K562 (cell line): ENCODE results near the gene BSN. TPM values are rescaled to one million over a fixed set of nuclear protein-coding genes. Genes with fewer than 3 reads are reported as not detected.

ENCODE experiments used
- AFF1 ChIP-seq, 2 experiments: fragments of 450-650 bp; IDR thresholded peaks; 2 replicates each; pipeline ENCODE4 v1.6.1; 2018; ENCODE audit warnings: mild to moderate bottlenecking in 2 of 2, low read depth in 1 of 2; ENCODE audit not compliant: partially characterized antibody in 2 of 2
- CGGBP1 ChIP-seq: fragments of 250-450 bp; sonication (Bioruptor Pico); IDR thresholded peaks from 2 replicates; pipeline ENCODE4 v1.9.0; 2021; ENCODE audit warnings: mild to moderate bottlenecking
- ETV6 ChIP-seq, 3 experiments: fragments of 150-350 bp in 1 of 3; sonication (generic) in 1 of 3; formaldehyde crosslinking in 1 of 3; IDR thresholded peaks; 2 replicates each; pipeline versions ENCODE4 v1.6.1 to v1.8.0; 2014 to 2022; ENCODE audit warnings: borderline replicate concordance in 2 of 3, low read depth in 2 of 3, antibody characterized with exemption in 1 of 3, low read length in 1 of 3, mild to moderate bottlenecking in 1 of 3, missing genetic modification reagents in 1 of 3
- NCOA2 ChIP-seq, 2 experiments: fragments of 450-650 bp; IDR thresholded peaks; 2 replicates each; pipeline ENCODE4 v1.6.1; 2018; ENCODE audit warnings: mild to moderate bottlenecking in 2 of 2, moderate library complexity in 1 of 2; ENCODE audit not compliant: partially characterized antibody in 2 of 2
- NFRKB ChIP-seq: fragments of 450-650 bp; IDR thresholded peaks from 2 replicates; pipeline ENCODE4 v1.6.1; 2016; ENCODE audit warnings: low read depth
- NFYB ChIP-seq: IDR thresholded peaks from 2 replicates; pipeline ENCODE4 v1.6.1; 2011; ENCODE audit warnings: mild to moderate bottlenecking, moderate library complexity; ENCODE audit not compliant: insufficient read length; ENCODE audit errors: extremely low read depth
- PBX2 ChIP-seq, 2 experiments: IDR thresholded peaks in 1 of 2; conservative IDR thresholded peaks in 1 of 2; 2 replicates each; pipeline ENCODE4 v1.6.1; 2016; ENCODE audit warnings: low read depth in 2 of 2, mild to moderate bottlenecking in 1 of 2, missing compliant biosample characterization in 1 of 2, missing genetic modification characterization in 1 of 2, moderate library complexity in 1 of 2
- SMARCC2 ChIP-seq: fragments of 450-650 bp; IDR thresholded peaks from 2 replicates; pipeline ENCODE4 v1.6.1; 2017; ENCODE audit warnings: antibody characterized with exemption, moderate library complexity, mild to moderate bottlenecking, low read depth
- TRIM25 ChIP-seq: fragments of 450-650 bp; IDR thresholded peaks from 2 replicates; pipeline ENCODE4 v1.7.0; 2016; ENCODE audit warnings: borderline replicate concordance
- ZNF699 ChIP-seq: fragments of 250-450 bp; sonication (Bioruptor Pico); IDR thresholded peaks from 2 replicates; pipeline ENCODE4 v1.8.0; 2021; ENCODE audit warnings: mild to moderate bottlenecking, moderate library complexity; ENCODE audit not compliant: insufficient replicate concordance
- polyA plus RNA-seq, 8 experiments: library from polyadenylated mRNA; depleted of rRNA in 4 of 8; stranded (reverse) in 5 of 8; unstranded in 3 of 8; fragments of >200 nt; fragmentation: Nextera tagmentation in 2 of 8; fragmentation: Illumina TruSeq in 1 of 8; extraction: Ambion mirVana in 2 of 8; extraction: Trizol in 1 of 8; gene quantifications; 2 replicates each; pipeline versions ENCODE4 v1.2.1 to v1.2.3, GENCODE V29; 2011 to 2014; ENCODE audit warnings: inconsistent platforms in 1 of 8, missing spikeins in 1 of 8
- total RNA-seq, 7 experiments: library from RNA; depleted of rRNA in 6 of 7; stranded (reverse); fragments of >200 nt in 6 of 7; fragmentation: Illumina TruSeq in 2 of 7; extraction: Trizol in 2 of 7; gene quantifications; 2 replicates each; pipeline versions ENCODE4 v1.2.1 to v1.2.3, GENCODE V29; 2011 to 2021; ENCODE audit warnings: low replicate concordance in 1 of 7
- TF ChIP-seq, protein P1 (sequence below): conservative IDR thresholded peaks from 2 replicates; pipeline ENCODE4 v1.6.1; 2011; ENCODE audit warnings: low read depth, mild to moderate bottlenecking, low read length; ENCODE audit not compliant: control insufficient read depth
- TF ChIP-seq, protein P2 (sequence below): IDR thresholded peaks from 2 replicates; pipeline ENCODE4 v1.6.1; 2014; ENCODE audit warnings: antibody characterized with exemption

Gene BSN
- total and polyA plus RNA-seq, 9 of the 15 experiments (the other 6 are each of a cell fraction or from before 2014, with no cell fraction given) = 0.03 to 1.5 (median 0.29) TPM

DNA sequence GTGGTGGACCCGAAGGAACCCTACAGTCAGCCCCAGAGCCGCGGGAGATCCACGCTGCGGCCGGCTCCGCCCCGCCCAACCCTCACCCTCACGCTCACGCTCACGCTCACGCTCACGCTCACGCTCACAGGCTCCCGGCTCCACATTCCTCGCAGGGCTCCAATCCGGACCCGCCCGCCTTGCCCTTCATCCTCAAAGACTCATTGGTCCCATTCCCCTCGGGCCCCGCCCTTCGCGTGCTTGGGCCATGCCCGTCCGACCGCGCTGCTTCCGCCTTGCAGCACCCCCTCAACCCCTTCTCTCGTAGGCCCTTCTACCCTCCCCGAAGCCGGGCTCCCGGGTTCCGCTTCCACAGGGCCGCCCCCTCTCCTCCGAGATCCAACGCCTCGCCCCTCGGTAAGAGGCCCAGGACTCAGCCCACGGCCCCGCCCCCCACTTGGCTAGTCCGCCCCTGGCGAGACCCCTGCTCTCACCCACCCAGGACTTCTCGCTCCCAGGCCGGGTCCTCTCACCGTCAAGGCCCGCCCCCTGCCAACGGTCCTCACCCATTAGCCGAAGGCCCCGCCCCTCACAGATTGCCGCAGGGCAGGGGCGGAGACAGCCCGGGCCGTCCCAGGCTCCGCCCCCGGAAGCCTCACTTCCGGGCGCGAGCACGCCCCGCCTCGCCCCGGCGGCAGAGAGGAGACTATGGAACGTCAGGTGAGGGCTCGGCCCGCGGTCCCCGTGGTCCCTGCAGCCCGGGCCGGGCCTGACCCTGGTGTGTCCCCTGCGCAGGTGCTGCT, 119.6 kb downstream of the BSN start, which contains the start of gene APEH (continued):
- TF ChIP-seq TRIM25 (no peak), NCOA2 (IDR thresholded peaks at IDR 0.05; ENCODE audit: partially characterized antibody in 2 of 2) (no peak), ZNF699 (no peak), ETV6 (IDR thresholded peaks at IDR 0.05; ENCODE audit: borderline replicate concordance in 1 of 2, low read depth in 2 of 2, low read length in 1 of 2) (no peak), ETV6 (CRISPR knock-in tag; IDR thresholded peaks at IDR 0.05; ENCODE audit: borderline replicate concordance) (no peak), NFYB (no peak), PBX2 (CRISPR knock-in tag; IDR thresholded peaks at IDR 0.05; ENCODE audit: low read depth) (no peak), PBX2 (tag; conservative IDR thresholded peaks at IDR 0.05; ENCODE audit: low read depth) (no peak), AFF1 (IDR thresholded peaks at IDR 0.05; ENCODE audit: low read depth in 1 of 2, partially characterized antibody in 2 of 2) (peak in 1 of 2 experiments; percentile 89), SMARCC2 (no peak), CGGBP1 (CRISPR knock-in tag) (no peak), NFRKB (no peak; the same call in 1 of the 2 replicates)
- TF ChIP-seq, protein P1, sequence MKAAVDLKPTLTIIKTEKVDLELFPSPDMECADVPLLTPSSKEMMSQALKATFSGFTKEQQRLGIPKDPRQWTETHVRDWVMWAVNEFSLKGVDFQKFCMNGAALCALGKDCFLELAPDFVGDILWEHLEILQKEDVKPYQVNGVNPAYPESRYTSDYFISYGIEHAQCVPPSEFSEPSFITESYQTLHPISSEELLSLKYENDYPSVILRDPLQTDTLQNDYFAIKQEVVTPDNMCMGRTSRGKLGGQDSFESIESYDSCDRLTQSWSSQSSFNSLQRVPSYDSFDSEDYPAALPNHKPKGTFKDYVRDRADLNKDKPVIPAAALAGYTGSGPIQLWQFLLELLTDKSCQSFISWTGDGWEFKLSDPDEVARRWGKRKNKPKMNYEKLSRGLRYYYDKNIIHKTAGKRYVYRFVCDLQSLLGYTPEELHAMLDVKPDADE = no peak; the same call in 1 of the 2 replicates
- TF ChIP-seq, protein P2, sequence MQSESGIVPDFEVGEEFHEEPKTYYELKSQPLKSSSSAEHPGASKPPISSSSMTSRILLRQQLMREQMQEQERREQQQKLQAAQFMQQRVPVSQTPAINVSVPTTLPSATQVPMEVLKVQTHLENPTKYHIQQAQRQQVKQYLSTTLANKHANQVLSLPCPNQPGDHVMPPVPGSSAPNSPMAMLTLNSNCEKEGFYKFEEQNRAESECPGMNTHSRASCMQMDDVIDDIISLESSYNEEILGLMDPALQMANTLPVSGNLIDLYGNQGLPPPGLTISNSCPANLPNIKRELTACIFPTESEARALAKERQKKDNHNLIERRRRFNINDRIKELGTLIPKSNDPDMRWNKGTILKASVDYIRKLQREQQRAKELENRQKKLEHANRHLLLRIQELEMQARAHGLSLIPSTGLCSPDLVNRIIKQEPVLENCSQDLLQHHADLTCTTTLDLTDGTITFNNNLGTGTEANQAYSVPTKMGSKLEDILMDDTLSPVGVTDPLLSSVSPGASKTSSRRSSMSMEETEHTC = no peak
